H9 (cell line): ENCODE data around the gene ANKRD28. TPM values are rescaled to one million over a fixed set of nuclear protein-coding genes. Genes with fewer than 3 reads are reported as not detected.

Source experiments
- DNase-seq: peaks from one replicate; pipeline ENCODE4 v3.0.0-alpha.2; 2017
- H2AFZ ChIP-seq: one replicate; pipeline ENCODE4 v1.6.1; 2013; ENCODE audit warnings: mild to moderate bottlenecking, low read length, control low read depth, moderate library complexity
- H2AK5ac ChIP-seq: 2 replicates; pipeline ENCODE4 v1.6.1; 2013; ENCODE audit warnings: low read length, control low read depth, mixed read lengths; ENCODE audit not compliant: insufficient read length
- H2BK120ac ChIP-seq: one replicate; pipeline ENCODE4 v1.6.1; 2013; ENCODE audit warnings: low read depth, mild to moderate bottlenecking, low read length, control low read depth, inconsistent platforms; ENCODE audit not compliant: poor library complexity, severe bottlenecking
- H2BK12ac ChIP-seq: 2 replicates; pipeline ENCODE4 v1.6.1; 2013; ENCODE audit warnings: low read length, control low read depth, mixed read lengths, low read depth; ENCODE audit not compliant: insufficient read length
- H2BK15ac ChIP-seq: 2 replicates; pipeline ENCODE4 v1.6.1; 2013; ENCODE audit warnings: low read depth, low read length, control low read depth
- H2BK20ac ChIP-seq: one replicate; pipeline ENCODE4 v1.6.1; 2013; ENCODE audit warnings: low read depth, mild to moderate bottlenecking, low read length, control low read depth, inconsistent platforms; ENCODE audit not compliant: poor library complexity, severe bottlenecking
- H2BK5ac ChIP-seq: 2 replicates; pipeline ENCODE4 v1.6.1; 2013; ENCODE audit warnings: low read length, control low read depth, mixed read lengths; ENCODE audit not compliant: insufficient read length
- H3K14ac ChIP-seq: 2 replicates; pipeline ENCODE4 v1.6.1; 2013; ENCODE audit warnings: low read length, control low read depth; ENCODE audit not compliant: insufficient read depth
- H3K18ac ChIP-seq: 2 replicates; pipeline ENCODE4 v1.6.1; 2013; ENCODE audit warnings: low read depth, mild to moderate bottlenecking, mixed read lengths, low read length, control low read depth; ENCODE audit not compliant: insufficient read length
- H3K23ac ChIP-seq: 2 replicates; pipeline ENCODE4 v1.6.1; 2013; ENCODE audit warnings: low read length, control low read depth, mixed read lengths, low read depth; ENCODE audit not compliant: insufficient read length
- H3K23me2 ChIP-seq: 2 replicates; pipeline ENCODE4 v1.6.1; 2013; ENCODE audit warnings: low read depth, mild to moderate bottlenecking, mixed read lengths, low read length, control low read depth; ENCODE audit not compliant: insufficient read length, poor library complexity, severe bottlenecking
- H3K27ac ChIP-seq: 2 replicates; pipeline ENCODE4 v1.5.1; 2013; ENCODE audit warnings: low read length, control low read depth, mixed read lengths, low read depth; ENCODE audit not compliant: insufficient read length
- H3K27me3 ChIP-seq: 2 replicates; pipeline ENCODE4 v1.6.1; 2013; ENCODE audit warnings: low read length, control low read depth, inconsistent platforms; ENCODE audit not compliant: insufficient read depth
- H3K4ac ChIP-seq: 2 replicates; pipeline ENCODE4 v1.6.1; 2013; ENCODE audit warnings: low read depth, mild to moderate bottlenecking, control low read depth, inconsistent platforms, low read length, moderate library complexity
- H3K4me1 ChIP-seq: 2 replicates; pipeline ENCODE4 v1.6.1; 2013; ENCODE audit warnings: low read length, control low read depth, inconsistent platforms; ENCODE audit not compliant: insufficient read depth
- H3K4me2 ChIP-seq: 2 replicates; pipeline ENCODE4 v1.6.1; 2013; ENCODE audit warnings: low read length, control low read depth, mixed read lengths; ENCODE audit not compliant: insufficient read length, insufficient read depth
- H3K56ac ChIP-seq: 2 replicates; pipeline ENCODE4 v1.6.1; 2013; ENCODE audit warnings: low read depth, mild to moderate bottlenecking, mixed read lengths, low read length, control low read depth; ENCODE audit not compliant: insufficient read length
- H3K79me1 ChIP-seq: 2 replicates; pipeline ENCODE4 v1.6.1; 2013; ENCODE audit warnings: low read depth, mild to moderate bottlenecking, moderate library complexity, low read length, control low read depth, inconsistent platforms; ENCODE audit not compliant: insufficient read depth, poor library complexity, severe bottlenecking
- H3K79me2 ChIP-seq: 2 replicates; pipeline ENCODE4 v1.6.1; 2013; ENCODE audit warnings: low read length, control low read depth, inconsistent platforms; ENCODE audit not compliant: insufficient read depth
- H3K9ac ChIP-seq: 2 replicates; pipeline ENCODE4 v1.6.1; 2013; ENCODE audit warnings: low read length, control low read depth, mixed read lengths; ENCODE audit not compliant: insufficient read length; ENCODE audit errors: extremely low read depth
- H3K9me3 ChIP-seq: one replicate; pipeline ENCODE4 v1.6.1; 2013; ENCODE audit warnings: low read depth, low read length, inconsistent platforms; ENCODE audit not compliant: control insufficient read depth
- H3T11ph ChIP-seq: one replicate; pipeline ENCODE4 v1.6.1; 2013; ENCODE audit warnings: mild to moderate bottlenecking, low read length, control low read depth, inconsistent platforms
- H4K20me1 ChIP-seq: one replicate; pipeline ENCODE4 v1.6.1; 2013; ENCODE audit not compliant: control insufficient read depth, insufficient read length, insufficient read depth
- H4K5ac ChIP-seq: 2 replicates; pipeline ENCODE4 v1.6.1; 2013; ENCODE audit warnings: low read depth, mild to moderate bottlenecking, mixed read lengths, low read length, control low read depth; ENCODE audit not compliant: insufficient read length
- H4K8ac ChIP-seq: replicated peaks from 2 replicates; pipeline ENCODE4 v1.6.1; 2013; ENCODE audit warnings: low read length, control low read depth, mixed read lengths, low read depth; ENCODE audit not compliant: insufficient read length
- H4K91ac ChIP-seq: 2 replicates; pipeline ENCODE4 v1.6.1; 2013; ENCODE audit warnings: low read depth, mild to moderate bottlenecking, moderate library complexity, mixed read lengths, low read length, control low read depth; ENCODE audit not compliant: insufficient read length
- H3K27ac Mint-ChIP-seq, 3 experiments: 2 replicates in 2 of 3; 3 replicates in 1 of 3; pipeline ENCODE4 v1.8.0; 2020 to 2021; ENCODE audit warnings: mixed read lengths in 3 of 3, mild to moderate bottlenecking in 1 of 3, moderate library complexity in 1 of 3
- H3K27me3 Mint-ChIP-seq: 2 replicates; pipeline ENCODE4 v1.8.0; 2021; ENCODE audit warnings: low read depth, mild to moderate bottlenecking, moderate library complexity, mixed read lengths
- H3K36me3 Mint-ChIP-seq, 3 experiments: 2 replicates in 2 of 3; 3 replicates in 1 of 3; pipeline ENCODE4 v1.8.0; 2020 to 2021; ENCODE audit warnings: low read depth in 3 of 3, mixed read lengths in 3 of 3; ENCODE audit not compliant: insufficient read depth in 1 of 3
- H3K4me1 Mint-ChIP-seq, 2 experiments: 2 replicates each; pipeline ENCODE4 v1.8.0; 2020; ENCODE audit warnings: mixed read lengths in 2 of 2
- H3K4me3 Mint-ChIP-seq, 2 experiments: 2 replicates in 1 of 2; 3 replicates in 1 of 2; pipeline ENCODE4 v1.8.0; 2020 to 2021; ENCODE audit warnings: mild to moderate bottlenecking in 2 of 2, mixed read lengths in 2 of 2, moderate library complexity in 1 of 2
- H3K9me3 Mint-ChIP-seq, 2 experiments: 2 replicates in 1 of 2; 3 replicates in 1 of 2; pipeline ENCODE4 v1.8.0; 2020; ENCODE audit warnings: mild to moderate bottlenecking in 2 of 2, mixed read lengths in 2 of 2, moderate library complexity in 1 of 2
- CTCF ChIP-seq: fragments of 200-600 bp; sonication (generic); conservative IDR thresholded peaks from 3 replicates; pipeline ENCODE4 v1.8.0; 2021; ENCODE audit warnings: antibody characterized with exemption, mild to moderate bottlenecking
- WGBS: extraction: QIAGEN DNeasy Blood & Tissue Kit; methylation state at CpG from one replicate; pipeline ENCODE4 v1.1.7; 2013; ENCODE audit warnings: missing lambda C conversion rate, low lambda C conversion rate, mixed read lengths; ENCODE audit not compliant: insufficient read length; ENCODE audit errors: extremely low coverage; 5-methylcytosine and 5-hydroxymethylcytosine counted together
- total RNA-seq: library from RNA; stranded (reverse); gene quantifications from 2 replicates; pipeline ENCODE4 v1.2.1, GENCODE V29; 2021

The ANKRD28 gene
- total RNA-seq, 1 experiment from 2014 or later, result 59.0 TPM

DNA sequence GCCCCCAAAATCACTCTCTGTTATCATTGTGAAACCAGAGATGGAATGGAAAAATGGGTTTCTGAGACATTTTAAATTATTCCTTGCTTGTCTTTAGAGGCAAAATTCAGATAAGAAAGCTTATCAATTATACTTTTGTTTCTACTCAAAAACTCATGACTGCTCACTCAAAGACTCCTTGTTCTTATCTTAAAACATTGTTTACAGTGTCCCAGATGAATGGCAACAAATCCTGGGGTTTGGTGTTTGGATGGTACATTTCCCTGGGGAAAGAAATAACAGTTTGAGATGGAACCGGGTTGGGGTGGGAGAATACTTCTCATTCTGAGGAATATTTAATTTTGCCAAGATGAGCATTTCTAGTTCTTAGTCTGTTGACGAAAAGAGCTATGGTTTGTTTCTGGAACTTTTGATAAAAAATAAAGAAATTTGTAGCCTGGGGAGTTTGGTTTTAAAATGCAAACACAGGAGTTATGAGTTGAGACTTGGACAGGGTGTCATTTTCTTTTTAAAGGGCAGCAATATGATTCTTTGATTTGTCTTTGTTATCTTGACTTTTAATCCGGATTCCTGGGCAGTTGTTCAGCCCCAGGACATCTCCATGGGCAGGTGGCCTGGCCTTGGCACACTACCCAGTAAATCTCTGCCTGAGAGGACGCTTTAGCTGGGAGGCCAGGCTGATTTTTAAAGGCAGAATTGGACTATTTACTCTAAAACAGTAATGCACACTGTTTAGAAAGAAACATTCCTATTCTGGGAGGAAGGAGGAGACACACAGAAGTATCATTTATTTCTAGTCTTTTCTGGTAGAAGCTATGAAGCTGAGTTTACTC, 163.8 kb downstream of the ANKRD28 start:
- Histone ChIP-seq H3K27ac (no peak overlapping the region), H4K8ac (no peak overlapping the region), H2BK5ac (no peak overlapping the region), H4K20me1 (no peaks in the 10 kb centered on the region), H4K5ac (no peak overlapping the region), H2AFZ (no peak overlapping the region), H3K79me2 (no peaks in the 10 kb centered on the region), H2BK20ac (no peak overlapping the region), H3K4me1 (peaks cover 21% of the 10 kb centered on the region), H3K23me2 (no peaks in the 10 kb centered on the region), H3K9me3 (no peaks in the 10 kb centered on the region), H3K56ac (no peak overlapping the region), H3K23ac (no peak overlapping the region), H2BK12ac (no peak overlapping the region), H3T11ph (no peak overlapping the region), H3K4ac (no peak overlapping the region), H4K91ac (no peak overlapping the region), H2AK5ac (no peak overlapping the region), H3K9ac (no peak overlapping the region), H3K4me2 (peak overlapping the region; percentile 29), H3K18ac (no peak overlapping the region), H2BK120ac (no peak overlapping the region), H3K27me3 (no peaks in the 10 kb centered on the region), H2BK15ac (no peak overlapping the region), H3K14ac (no peak overlapping the region), H3K79me1 (no peaks in the 10 kb centered on the region)
- no peak for DNase-seq
- Mint-ChIP-seq H3K9me3 (no peaks in the 10 kb centered on the region), H3K27ac (peak overlapping the region; percentile 21 to 76 (median 56); a peak in 6 of 7 replicates), H3K4me1 (peaks cover 66 to 76% of the 10 kb centered on the region in 2 experiments), H3K4me3 (peak overlapping the region in 1 of 2 experiments; percentile 24; a peak in 3 of 5 replicates), H3K27me3 (no peaks in the 10 kb centered on the region), H3K36me3 (peaks cover 4 to 5% (median 4%) of the 10 kb centered on the region in 3 experiments; a peak in 4 of 7 replicates)
- TF ChIP-seq CTCF, result no peak
- WGBS, result no CpG with 5 or more reads among the region's 4 CpGs
